Measurements from ENCODE around the gene NEK6. TPM values are rescaled to one million over a fixed set of nuclear protein-coding genes. Genes with fewer than 3 reads are reported as not detected.

Gene NEK6
- total RNA-seq, 1 donor from 2014 or later: 14.7 TPM

- no peak for TF ChIP-seq CTCF (IDR thresholded peaks at IDR 0.05; ENCODE audit: insufficient read depth, low read length, severe bottlenecking)
- no peak overlapping the region for H3K4me3 ChIP-seq (ENCODE audit: low read depth, low read length)
- H3K36me3 ChIP-seq (ENCODE audit: control insufficient read depth, insufficient read depth, low read length): peaks cover 36% of the 10 kb centered on the region
- DNase-seq (ENCODE audit: low read depth) (peak; percentile 21), FAIRE-seq (peak; percentile 76)
- H3K27me3 ChIP-seq (ENCODE audit: control insufficient read depth, insufficient read depth, low read length): no peaks in the 10 kb centered on the region
Measured at GRCh38 chr9:124353811-124354274, 96.1 kb downstream of the NEK6 start.

DNA sequence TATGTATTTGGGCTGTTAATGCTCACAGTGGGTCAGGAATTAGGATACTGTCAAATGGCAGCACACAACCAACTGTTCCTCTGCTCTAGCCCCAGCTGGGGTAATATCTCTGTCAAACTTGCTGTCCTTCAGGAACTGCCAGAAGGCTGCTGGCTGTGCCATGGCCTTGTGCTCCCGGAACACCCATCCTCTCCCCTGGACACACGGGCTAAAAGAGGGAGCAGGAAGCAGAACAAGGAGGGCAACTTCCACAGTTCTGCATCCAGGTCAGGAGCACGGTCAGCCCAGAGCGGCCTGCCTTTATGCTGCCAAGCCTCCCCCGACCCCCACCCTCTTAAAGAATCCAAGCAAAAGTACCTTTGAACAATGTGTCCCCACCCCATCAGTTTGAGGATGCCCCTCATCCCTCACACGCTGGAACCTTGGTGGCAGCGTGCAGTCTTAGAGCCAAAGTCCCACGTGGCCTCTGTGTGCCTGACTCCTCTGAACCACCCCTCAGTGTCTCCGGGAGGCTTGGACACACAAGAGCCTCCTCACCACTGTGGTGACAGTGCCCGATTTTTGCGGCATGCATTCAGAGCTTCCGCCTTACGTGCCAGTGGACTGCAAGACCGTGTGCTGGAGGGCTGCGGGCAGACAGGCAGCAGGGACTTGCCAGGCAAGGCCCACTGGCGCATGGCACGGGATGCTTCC, 96.7 kb downstream of the NEK6 start:
- FAIRE-seq (no peak), DNase-seq (ENCODE audit: low read depth) (no peak)
- Histone ChIP-seq H3K27me3 (ENCODE audit: control insufficient read depth, insufficient read depth, low read length) (no peaks in the 10 kb centered on the region), H3K4me3 (ENCODE audit: low read depth, low read length) (no peak overlapping the region), H3K36me3 (ENCODE audit: control insufficient read depth, insufficient read depth, low read length) (peaks cover 36% of the 10 kb centered on the region)
- TF ChIP-seq CTCF (IDR thresholded peaks at IDR 0.05; ENCODE audit: insufficient read depth, low read length, severe bottlenecking): no peak

- FAIRE-seq (no peak), DNase-seq (ENCODE audit: low read depth) (no peak)
- no peak for TF ChIP-seq CTCF (IDR thresholded peaks at IDR 0.05; ENCODE audit: insufficient read depth, low read length, severe bottlenecking)
- Histone ChIP-seq H3K4me3 (ENCODE audit: low read depth, low read length) (no peak overlapping the region), H3K27me3 (ENCODE audit: control insufficient read depth, insufficient read depth, low read length) (no peaks in the 10 kb centered on the region), H3K36me3 (ENCODE audit: control insufficient read depth, insufficient read depth, low read length) (peaks cover 33% of the 10 kb centered on the region)
Measured at GRCh38 chr9:124355039-124355940, 97.5 kb downstream of the NEK6 start.

DNA sequence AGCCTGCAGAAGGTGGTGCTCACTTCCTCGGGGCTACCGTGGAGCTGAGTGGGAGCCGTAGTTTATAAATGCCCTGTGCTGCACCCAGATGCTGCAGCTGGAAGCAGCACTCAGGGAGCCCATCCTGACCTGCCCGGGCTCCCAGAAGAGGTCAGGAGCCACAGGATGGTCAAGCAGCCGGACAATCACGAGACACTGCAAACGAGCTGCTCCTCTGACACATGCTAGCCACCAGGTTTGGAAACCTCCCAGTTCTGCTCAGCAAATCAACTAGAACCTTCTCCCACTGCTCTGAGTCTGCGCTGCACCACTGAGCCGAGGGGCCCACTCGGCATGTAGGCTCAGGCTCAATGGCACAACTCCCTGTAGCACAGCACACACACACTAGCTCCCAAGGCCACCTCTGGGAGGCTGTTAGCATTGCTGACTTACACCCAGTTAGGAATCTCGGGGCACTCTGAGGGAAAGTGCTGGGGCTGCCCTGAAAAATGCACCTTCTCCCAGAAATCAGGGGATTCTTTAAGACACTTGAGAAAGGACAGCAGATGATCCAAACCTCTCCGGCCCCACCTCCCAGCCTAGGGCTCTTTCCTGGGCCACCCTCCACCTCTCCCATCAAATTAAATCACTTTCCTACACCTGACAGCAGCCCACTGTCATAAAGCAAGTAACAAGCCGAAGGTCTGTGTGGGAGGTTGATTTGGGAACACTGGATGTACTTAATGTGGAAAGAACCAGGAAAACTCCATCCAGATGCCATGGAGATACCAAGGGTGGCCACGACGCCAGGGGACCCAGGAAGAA, 98.4 kb downstream of the NEK6 start:
- DNase-seq (ENCODE audit: low read depth): no peak
- FAIRE-seq: no peak
- peaks cover 28% of the 10 kb centered on the region for H3K36me3 ChIP-seq (ENCODE audit: control insufficient read depth, insufficient read depth, low read length)

More for the DNA sequence above, 98.4 kb downstream of the NEK6 start:
- H3K27me3 ChIP-seq (ENCODE audit: control insufficient read depth, insufficient read depth, low read length): no peaks in the 10 kb centered on the region
- TF ChIP-seq CTCF (IDR thresholded peaks at IDR 0.05; ENCODE audit: insufficient read depth, low read length, severe bottlenecking): no peak
- no peak overlapping the region for H3K4me3 ChIP-seq (ENCODE audit: low read depth, low read length)
